SH-SY5Y (cell line): ENCODE data around the gene CTCFL.

Experiments
- GATA2 ChIP-seq: IDR thresholded peaks from 2 replicates; pipeline ENCODE4 v1.6.1; 2011; ENCODE audit warnings: mild to moderate bottlenecking, low read depth, low read length
- GATA3 ChIP-seq: IDR thresholded peaks from 2 replicates; pipeline ENCODE4 v1.6.1; 2011; ENCODE audit warnings: low read depth, mild to moderate bottlenecking, low read length, moderate library complexity

- TF ChIP-seq GATA2 (no peak), GATA3 (no peak)
Measured at GRCh38 chr20:57499676-57500075, 25.3 kb downstream of the CTCFL start.
